D341Med (cell line): ENCODE data around the gene UGT1A8.

Experiments
- DNase-seq: peaks from one replicate; pipeline ENCODE4 v3.0.0; 2012; ENCODE audit warnings: low spot score

Gene UGT1A8

DNA sequence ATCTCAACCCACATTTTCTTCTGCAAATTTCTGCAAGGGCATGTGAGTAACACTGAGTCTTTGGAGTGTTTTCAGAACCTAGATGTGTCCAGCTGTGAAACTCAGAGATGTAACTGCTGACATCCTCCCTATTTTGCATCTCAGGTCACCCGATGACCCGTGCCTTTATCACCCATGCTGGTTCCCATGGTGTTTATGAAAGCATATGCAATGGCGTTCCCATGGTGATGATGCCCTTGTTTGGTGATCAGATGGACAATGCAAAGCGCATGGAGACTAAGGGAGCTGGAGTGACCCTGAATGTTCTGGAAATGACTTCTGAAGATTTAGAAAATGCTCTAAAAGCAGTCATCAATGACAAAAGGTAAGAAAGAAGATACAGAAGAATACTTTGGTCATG lies 150.6 kb downstream of the UGT1A8 start:
- DNase-seq: no peak

DNA sequence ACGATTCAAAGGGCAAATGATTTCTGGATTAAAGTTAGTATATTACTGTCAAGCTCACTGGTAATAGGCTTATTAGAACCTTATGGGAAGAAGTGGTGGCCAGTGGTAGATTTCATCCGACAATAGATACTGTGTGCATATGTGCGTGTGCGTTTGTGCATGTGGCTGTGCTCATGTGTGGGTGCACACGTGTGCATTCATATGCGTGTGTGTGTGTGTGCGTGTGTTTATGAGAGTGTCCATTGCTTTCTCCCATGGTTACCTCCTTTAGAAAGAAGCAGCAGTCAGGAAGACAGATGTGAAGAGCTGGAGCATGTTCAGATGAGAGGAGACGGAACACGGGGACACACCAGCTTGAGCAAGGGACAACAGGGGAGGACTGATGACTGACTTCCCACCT lies 151.8 kb downstream of the UGT1A8 start:
- DNase-seq: no peak

DNA sequence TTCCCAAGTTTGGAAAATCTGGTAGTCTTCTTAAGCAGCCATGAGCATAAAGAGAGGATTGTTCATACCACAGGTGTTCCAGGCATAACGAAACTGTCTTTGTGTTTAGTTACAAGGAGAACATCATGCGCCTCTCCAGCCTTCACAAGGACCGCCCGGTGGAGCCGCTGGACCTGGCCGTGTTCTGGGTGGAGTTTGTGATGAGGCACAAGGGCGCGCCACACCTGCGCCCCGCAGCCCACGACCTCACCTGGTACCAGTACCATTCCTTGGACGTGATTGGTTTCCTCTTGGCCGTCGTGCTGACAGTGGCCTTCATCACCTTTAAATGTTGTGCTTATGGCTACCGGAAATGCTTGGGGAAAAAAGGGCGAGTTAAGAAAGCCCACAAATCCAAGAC lies 154.7 kb downstream of the UGT1A8 start:
- DNase-seq: no peak

DNA sequence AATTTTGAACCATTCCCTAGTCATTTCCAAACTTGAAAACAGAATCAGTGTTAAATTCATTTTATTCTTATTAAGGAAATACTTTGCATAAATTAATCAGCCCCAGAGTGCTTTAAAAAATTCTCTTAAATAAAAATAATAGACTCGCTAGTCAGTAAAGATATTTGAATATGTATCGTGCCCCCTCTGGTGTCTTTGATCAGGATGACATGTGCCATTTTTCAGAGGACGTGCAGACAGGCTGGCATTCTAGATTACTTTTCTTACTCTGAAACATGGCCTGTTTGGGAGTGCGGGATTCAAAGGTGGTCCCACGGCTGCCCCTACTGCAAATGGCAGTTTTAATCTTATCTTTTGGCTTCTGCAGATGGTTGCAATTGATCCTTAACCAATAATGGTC lies 155.2 kb downstream of the UGT1A8 start:
- DNase-seq: no peak

DNA sequence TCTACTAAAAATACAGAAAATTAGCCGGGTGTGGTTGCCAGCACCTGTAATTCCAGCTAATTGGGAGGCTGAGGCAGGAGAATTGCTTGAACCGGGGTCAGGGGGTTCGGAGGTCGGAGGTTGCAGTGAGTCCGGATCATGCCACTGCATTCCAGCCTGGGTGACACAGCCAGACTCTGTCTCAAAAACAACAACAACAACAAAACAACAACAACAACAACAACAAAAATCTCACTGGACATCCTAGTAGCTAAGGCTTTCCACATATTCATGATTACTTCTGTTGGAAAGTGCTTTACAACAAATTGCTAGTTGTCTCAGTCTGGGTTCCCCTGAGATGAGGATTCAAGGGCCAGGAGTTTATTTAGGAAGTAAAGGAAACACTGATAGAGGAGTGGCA lies 156.4 kb downstream of the UGT1A8 start:
- no peak for DNase-seq

DNA sequence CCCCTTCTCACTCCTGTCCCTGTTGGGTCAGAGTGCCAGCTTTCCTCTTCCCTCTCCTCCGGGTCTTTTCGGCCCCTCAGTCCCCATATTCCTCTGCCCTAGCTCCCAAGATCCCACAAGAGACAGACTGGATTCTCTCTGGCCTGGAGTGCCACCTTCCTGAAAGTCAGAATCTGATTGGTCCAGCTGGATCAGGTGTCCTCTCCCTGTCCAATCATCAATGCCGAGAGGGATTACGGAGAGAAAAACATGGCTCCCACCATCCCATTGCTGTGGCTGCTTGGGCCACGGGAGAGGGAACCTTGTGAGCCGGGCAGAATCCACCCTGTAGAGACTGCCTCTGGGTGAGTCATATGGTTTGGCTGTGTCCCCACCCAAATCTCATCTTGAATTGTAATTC lies 158.0 kb downstream of the UGT1A8 start:
- no peak for DNase-seq

- no peak for DNase-seq
Measured at GRCh38 chr2:233778030-233778429, 160.6 kb downstream of the UGT1A8 start, which contains the start of gene MROH2A. TSS of gene MROH2A (plus strand) at chr2:233778330. CDS start at chr2:233779359, 1,029 bp downstream.

GRCh38 chr2:233779722-233780121 lies 162.3 kb downstream of the UGT1A8 start:
- DNase-seq: no peak

DNA sequence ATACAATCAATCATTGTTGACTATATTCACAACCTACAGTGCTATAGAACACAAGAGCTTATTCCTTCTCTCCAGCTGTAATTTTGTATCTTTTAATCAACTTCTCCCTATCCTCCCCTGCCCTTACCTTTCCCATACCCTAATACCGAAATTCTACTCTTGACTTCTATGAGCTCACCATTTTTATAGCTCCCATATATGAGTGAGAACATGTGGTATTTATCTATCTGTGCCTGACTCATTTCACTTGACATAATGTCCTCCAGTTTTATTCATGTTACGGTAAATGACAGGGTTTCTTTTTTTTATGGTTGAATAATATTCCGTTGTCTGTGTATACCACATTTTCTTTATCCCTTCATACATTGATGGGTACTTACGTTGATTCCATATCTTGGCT lies 163.3 kb downstream of the UGT1A8 start:
- DNase-seq: no peak

- no peak for DNase-seq
Measured at GRCh38 chr2:233789554-233789953, 172.1 kb downstream of the UGT1A8 start.

DNA sequence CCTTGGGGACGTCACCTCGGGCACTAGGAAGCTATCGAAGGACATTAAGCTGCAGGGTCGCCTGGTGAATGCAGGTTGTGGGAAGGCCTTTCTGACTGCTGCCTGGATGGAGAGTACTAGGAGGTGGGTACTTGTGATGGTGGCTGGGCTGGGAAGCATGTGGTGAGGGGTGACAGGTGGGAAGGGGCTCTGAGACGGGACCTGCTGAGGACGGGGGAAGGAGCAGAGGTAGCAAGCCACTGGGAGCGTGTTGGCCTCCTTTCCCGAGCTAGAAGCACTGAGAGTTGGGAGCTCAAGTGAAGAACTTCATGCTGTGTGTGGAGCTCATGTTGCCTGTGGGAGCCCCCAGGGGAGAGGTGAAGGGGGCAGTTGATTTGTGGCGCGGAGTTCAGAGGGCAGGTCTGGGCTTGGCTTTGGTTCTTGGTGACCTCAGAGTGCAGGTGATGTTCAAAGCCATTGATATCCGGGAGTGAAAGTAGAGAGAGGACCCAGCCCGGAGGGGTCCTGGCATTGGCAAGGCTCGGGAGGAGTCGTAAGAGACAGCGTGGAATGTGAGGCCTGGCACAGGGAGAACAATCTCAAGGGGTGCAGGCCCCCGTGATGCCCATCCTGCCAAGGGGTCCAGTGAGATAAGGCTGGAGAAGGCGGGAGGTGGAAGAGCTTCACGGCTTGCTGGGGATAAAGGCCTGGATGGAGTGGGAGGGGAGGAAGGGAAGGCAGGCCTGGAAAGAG lies 173.9 kb downstream of the UGT1A8 start:
- no peak for DNase-seq

- no peak for DNase-seq
Measured at GRCh38 chr2:233791883-233792329, 174.5 kb downstream of the UGT1A8 start.

DNA sequence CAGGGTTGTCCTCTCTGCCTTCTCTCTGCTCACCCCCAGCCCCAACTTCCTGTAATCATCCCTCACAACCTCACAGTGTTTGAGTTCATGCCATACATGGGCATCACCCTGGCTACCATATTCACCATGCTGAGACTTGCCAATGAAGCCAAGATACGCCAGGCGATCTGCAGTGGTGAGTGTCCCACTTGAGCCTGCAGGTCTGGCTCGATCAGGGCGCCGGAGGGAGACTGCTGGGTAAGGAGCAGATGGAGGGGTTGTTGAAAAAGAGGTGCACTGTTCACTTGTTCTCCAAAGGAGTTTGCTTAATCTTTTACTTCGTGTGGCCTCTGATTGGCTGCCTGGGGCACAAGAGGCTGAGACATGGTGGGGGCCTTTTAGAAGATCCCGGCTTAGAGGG lies 175.3 kb downstream of the UGT1A8 start:
- no peak for DNase-seq

- no peak for DNase-seq
Measured at GRCh38 chr2:233793465-233794127, 176.2 kb downstream of the UGT1A8 start.

DNA sequence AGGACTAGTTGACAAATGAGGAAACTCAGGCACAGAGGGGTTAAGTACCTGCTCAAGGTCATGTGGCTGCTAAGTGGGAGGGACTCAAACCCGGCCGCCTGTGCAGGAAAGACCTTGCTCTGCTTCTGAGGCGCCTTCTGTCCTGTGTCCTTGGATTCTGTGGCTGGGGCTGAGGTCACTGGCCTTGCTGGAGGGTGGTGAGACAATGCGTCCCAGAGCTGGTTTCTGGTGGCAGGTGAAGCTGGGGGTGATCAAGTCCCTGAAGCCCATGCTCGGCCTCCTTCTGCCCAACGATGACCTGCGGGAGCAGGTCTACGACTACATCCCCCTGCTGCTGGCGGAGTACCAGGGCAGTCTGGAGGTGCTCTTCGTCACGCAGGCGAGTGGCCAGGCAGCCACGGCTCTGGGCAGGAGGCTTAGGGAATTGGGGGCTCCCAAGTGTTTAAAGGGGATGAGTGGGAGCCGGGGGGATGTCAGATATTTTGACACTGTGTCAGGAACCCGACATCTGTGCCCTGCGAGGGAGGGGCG lies 176.8 kb downstream of the UGT1A8 start:
- no peak for DNase-seq

DNA sequence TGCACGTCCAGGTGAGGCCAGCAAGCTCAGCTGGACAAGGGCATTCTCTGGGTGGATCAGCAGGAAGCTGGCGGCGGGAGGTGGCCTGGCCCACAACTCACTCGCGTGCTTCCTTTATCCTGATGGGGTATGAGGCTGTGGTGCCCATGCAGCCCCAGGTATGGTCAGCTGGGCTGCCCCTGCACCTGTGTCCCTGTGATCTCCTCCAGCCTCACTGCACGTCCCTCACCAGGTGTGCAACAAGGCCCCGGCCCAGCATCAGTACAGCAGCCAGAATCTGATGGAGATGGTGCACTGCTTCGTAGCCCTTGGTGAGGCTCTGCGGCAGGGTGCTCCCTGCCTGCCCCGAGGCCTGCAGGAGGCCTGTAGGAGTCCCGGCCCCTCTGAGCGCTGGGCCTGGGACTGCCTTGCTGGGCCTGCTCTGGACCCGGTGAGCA lies 178.3 kb downstream of the UGT1A8 start:
- DNase-seq: no peak

- no peak for DNase-seq
Measured at GRCh38 chr2:233796254-233796653, 178.8 kb downstream of the UGT1A8 start.

- DNase-seq: no peak
Measured at GRCh38 chr2:233798335-233799086, 181.1 kb downstream of the UGT1A8 start.

DNA sequence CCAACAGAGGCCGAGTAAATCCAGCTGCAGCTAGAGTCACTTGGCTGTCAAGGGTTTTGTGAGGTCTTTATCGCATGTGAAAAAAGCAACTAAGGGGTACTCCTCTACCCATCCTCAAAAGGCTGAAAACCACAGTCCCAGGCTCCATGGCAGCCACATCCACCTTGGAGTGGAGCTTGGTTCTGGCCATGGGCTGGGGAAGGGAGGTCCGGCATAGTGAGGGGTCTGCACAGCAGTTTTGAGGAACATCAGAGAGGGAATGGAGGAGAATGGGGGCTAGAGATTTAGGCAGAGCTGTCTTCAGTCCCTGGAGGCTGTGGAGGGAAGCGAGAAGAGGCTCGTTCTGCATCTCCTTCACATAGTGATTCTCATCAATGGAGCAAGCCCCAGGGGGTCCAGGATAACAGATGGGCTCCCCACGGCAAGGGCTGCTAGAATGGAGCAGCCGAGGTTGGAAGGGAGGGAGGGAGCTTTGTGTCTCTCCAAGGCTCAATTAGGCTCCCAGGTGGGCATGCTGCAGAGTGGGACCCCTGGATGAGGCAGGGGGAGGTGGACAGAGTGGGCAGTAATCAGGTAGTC lies 181.7 kb downstream of the UGT1A8 start:
- DNase-seq: no peak

DNA sequence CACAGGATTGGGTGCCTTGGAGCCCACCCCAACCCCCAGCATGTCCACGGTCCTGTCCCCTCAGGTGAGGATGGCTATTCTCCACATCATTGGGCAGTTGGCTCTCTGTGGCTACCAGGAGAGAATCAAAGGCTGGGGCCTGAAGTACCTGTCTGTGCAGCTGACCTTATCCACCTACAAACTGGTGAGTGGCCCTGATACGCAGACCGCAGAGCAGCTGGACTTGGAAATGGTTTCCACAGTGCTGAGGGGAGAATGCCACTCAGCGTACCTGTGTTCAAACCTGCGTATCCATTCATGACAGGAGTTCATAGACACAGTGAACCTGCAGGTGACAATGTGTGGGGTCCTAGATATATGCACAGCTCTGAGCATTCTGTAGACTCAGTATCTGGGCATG lies 182.3 kb downstream of the UGT1A8 start:
- no peak for DNase-seq

DNA sequence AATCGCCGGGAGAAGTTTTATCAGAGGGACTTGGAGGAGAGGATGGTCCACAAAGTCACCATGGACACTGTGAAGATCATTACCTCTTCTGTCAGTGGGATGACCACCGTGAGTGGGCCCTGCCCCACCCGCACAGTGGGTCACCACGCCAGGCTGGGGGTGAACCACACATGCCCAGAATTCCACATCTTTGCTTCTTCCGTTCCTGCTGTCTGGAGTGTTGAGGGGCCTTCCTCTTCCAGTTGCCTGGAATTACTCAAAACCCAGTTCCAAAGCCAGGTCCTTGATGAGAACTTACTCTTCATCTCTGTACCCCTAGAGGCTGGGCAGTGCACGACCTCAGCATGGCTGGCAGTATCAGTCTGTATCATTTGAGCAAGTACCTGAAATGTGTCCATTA lies 182.8 kb downstream of the UGT1A8 start:
- DNase-seq: no peak
